ACHN (cell line): ENCODE measurements around the gene ELOVL5.

Source experiments
- DNase-seq: peaks from one replicate; pipeline ENCODE4 v3.0.0-alpha.2; 2015
- in situ Hi-C: cut with HindIII; loops from 2 replicates; pipeline ENCODE4 v1.10.0; 2017; ENCODE audit warnings: low sequenced_read_pairs, low pct_ligation_motif_present, low pct_unique_long_range_greater_than_20kb

Gene ELOVL5

GRCh38 chr6:53294095-53294494 lies 54.7 kb downstream of the ELOVL5 start:
- in situ Hi-C loops = no loop called here
- peak; percentile 29 for DNase-seq

GRCh38 chr6:53293691-53294090 lies 55.1 kb downstream of the ELOVL5 start:
- in situ Hi-C loops = no loop called here
- no peak for DNase-seq

DNA sequence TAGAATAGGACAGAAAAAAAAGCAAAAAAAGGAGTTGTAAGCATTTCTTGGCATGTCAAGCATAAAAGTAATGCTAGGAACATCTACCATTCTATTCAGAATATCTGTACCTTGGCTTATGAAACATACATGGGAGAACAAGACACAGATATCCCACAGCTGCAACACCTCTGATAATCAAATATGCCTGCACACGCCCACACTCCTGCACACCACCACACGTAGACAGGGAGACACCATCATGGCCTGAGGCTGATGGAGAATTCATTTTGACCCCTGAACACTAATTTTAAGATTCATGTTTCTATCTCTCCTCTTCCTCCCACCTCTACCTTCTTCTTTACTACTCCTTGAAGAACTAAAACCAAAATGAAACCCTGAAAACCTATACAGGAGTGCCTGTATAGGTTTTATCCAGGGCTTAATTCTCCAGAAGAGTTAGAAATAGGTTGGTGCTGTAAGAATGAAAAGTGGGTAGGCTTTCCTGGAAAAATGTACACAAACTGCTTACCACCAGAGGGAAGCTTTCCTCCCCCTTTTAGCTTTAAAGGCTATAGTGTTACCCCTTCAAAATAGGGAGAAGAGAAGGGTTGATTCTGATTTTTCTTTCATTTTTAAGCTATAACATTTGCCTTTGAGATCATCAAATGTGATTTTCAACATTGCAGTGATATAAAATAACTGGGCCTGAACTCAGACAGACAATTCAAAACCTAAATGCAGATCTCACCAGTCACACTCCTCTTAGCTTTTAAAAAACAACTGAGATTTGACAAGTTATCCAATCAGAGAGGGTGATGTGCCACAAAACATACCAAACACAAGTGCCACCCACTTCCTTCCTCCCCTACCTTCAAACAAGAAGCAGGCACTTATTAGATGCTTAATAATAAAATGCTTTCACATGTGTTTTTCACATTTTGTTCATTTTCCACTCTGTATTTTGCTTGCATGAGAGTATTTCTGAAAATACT lies 57.9 kb downstream of the ELOVL5 start:
- no peak for DNase-seq
- in situ Hi-C loops = no loop called here

DNA sequence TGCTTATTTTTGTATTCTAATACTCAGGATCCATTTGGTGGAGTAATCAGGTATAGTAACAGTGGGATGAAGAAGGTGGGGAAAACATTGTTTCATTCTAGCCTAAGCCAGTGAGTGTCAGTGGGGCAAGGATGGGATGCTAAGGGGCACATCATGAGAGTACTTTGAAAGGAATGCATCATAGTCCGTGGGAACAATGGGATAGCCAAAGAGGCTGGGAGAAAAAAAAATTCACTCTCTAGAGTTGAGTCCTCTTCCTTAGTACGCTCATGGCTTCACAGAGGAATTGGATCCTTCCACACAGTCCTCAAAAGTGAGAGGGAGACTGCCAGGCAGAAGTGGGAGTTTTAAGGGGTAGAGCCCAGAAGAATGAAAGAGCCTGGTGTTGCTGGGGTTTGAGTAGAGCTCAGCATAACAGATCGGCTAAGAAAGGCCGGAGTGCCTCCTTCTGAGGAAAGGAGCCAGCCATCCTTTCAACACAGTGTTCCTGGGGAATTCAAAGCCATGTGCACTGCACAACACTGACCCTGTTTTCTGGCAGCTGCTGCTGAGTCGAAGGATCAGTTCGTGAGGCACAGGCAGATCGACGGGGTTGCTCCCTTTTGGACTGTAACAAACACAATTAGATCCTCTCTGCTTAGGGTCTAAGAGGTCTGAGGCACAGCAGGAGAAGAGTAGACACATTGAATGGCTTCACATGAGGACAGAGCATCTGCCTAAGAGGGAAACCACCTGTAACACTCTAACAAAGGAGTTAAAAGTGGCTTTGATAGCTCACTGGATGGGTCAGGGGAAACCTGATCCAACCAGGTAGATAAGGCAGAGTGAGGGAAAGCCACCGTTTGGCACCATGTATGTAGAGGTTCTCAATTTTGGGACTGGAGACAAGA lies 61.2 kb downstream of the ELOVL5 start:
- no peak for DNase-seq
- in situ Hi-C loops = no loop called here

- no peak for DNase-seq
- in situ Hi-C loops = no loop called here
These were observed 63.8 kb downstream of the ELOVL5 start for GRCh38 chr6:53284901-53285300.

GRCh38 chr6:53282741-53283140 lies 66.0 kb downstream of the ELOVL5 start:
- DNase-seq = no peak
- in situ Hi-C loops = no loop called here

GRCh38 chr6:53282234-53282633 lies 66.5 kb downstream of the ELOVL5 start:
- DNase-seq = no peak
- in situ Hi-C loops = no loop called here

GRCh38 chr6:53281518-53282215 lies 67.1 kb downstream of the ELOVL5 start:
- DNase-seq = no peak

GRCh38 chr6:53280207-53280606 lies 68.5 kb downstream of the ELOVL5 start:
- DNase-seq = no peak
- in situ Hi-C loops = no loop called here

More at GRCh38 chr6:53281518-53282215, 67.1 kb downstream of the ELOVL5 start:
- in situ Hi-C loops = no loop called here

GRCh38 chr6:53279293-53279692 lies 69.5 kb downstream of the ELOVL5 start:
- in situ Hi-C loops = no loop called here
- no peak for DNase-seq

DNA sequence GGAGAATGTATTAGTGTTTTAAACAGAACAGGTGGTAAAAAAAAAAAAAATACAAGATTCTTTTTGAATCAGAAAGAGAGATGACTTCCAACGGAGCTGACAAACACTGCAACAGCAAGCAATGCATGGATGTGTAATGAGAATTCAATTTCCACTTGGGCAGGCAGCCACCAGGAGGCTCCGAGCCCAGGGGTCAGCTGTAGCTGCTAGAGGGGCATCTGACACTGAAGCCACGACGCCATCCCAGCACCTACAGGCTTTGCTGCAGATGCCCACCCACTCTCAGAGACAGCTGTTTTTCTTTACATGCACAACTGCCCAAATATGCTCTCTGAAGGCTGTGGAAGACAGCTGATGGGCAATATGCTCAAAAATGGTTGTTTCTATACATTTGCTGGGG lies 75.4 kb downstream of the ELOVL5 start:
- DNase-seq = no peak
- in situ Hi-C loops = no loop called here

- no peak for DNase-seq
- in situ Hi-C loops = no loop called here
These were observed 78.9 kb downstream of the ELOVL5 start for GRCh38 chr6:53269827-53270226.

DNA sequence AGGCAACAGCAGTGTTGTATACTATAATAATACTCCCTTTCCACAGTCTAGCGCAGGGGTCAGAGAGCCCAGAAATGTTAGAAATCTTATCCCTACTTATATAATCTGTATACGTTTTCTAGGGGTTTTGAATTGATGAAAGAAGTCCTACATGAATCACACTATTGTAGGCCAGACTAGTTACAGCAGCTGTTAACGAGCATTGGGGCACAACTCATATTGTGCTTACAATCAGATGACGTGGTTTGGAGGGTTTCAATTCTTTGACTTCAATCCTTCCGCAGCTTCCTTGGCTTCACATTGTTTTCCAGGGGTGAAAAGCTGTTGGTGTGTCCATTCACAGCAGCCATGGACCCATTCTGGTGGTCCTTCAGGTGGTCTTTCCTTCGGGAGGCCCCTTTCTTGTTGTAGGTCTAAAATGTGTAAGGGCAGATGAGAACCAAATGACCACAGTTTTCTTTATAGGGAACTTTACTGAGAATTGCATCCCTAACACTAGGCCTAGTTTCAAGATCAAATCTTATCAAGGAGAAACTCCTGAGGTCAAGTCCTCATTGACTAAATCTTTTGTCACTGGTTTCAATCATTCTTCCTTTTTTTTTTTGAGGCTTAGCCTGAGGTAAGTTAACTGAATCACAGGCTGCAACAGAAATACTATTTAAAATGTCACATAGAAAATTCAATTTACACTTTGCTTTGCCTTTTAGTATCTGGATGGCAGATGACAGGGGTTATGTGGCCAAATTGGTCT lies 79.7 kb downstream of the ELOVL5 start:
- no peak for DNase-seq
- in situ Hi-C loops = no loop called here

DNA sequence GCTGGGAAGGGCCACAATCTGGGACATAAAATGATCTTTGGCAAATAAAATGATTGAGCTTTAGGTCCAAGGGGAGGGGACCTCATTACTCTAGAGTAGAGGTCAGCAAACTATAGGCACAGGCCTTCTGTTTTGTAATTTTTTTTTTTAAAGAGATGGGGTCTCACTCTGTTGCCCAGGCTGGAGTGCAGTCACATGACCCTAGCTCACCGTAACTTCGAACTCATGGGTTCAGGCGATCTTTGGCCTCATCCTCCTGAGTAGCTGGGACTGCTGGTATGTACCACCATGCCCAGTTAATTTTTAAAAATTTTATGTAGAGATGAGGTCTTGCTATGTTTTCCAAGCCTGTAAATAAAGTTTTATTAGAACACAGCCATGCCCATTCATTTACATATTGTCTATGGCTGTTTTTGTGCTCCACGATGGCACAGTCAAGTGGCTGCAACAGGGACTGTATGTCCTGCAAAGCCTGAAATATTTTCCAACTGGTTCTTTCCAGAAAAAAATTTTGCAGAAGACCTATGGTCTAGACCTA lies 82.1 kb downstream of the ELOVL5 start:
- in situ Hi-C loops = no loop called here
- DNase-seq = no peak

DNA sequence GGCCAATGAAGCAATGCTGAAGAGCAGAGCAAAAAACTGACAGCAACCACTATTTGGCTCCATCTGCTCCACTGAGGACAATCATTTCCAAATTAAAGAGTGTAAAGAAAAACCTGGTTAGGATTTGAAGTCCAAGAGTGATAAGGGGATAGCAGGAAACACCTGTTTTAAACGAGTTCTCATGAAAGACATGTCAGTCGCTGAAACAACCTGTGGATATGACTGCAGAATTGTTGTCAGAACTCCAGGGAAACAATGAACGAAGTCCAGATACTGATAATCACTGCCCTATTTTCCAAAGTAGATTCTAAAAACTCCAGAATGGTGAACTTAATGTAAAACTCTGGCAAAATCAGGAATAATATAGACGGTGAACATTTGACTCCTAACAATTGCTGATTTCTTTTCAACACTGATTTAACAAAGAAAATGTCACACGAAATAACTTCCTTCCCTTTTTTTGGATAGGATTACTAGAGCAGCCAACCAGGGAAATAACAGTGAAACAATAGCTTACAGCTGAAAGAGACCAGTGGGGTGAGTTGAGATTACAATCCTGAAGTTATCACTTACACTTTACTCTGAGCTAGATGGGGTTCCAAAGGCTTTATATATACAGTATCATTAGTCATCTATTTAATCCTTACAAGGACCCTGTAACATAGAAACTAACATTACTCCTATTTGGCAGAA lies 83.7 kb downstream of the ELOVL5 start:
- in situ Hi-C loops = no loop called here
- DNase-seq = no peak

DNA sequence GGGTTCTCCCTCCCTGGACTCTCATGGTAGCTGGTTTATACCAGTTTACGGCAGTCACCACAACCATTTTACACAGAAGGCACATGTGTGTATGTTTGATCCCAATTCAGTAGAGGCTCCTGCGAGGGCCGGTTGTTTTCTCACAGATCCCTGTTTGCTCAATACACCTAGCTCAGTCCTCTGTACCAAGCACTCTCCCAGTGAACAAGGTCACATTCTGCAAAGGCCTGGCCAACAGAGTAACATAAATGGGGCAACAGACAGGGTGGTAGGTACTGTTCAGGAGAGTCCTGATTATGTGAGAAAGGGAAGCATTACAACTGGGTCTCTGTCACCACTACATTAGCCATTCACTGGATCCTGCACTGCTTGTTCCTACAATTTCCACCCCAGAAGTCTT lies 84.4 kb downstream of the ELOVL5 start:
- DNase-seq = no peak
- in situ Hi-C loops = no loop called here

GRCh38 chr6:53263917-53264316 lies 84.8 kb downstream of the ELOVL5 start:
- no peak for DNase-seq
- in situ Hi-C loops = no loop called here
